Stimulated activated CD8-positive, alpha-beta memory T cell treated with anti-CD3 and anti-CD28 coated beads, Interleukin-7, amount 100 ng/mL, for 1 hour (primary cell): Measurements from ENCODE around the gene MYH10.
"Not testable (repeated sequence)": the region's sequence is repeated elsewhere in the genome, so short reads cannot be mapped to it uniquely, and the experiment has no call there.

ENCODE experiments used
- DNase-seq, 2 donors: peaks; one replicate each; pipeline ENCODE4 v3.0.0-alpha.2; 2020; ENCODE audit warnings: low read depth in 2 of 2

Gene MYH10

GRCh38 chr17:8556074-8556473 lies 74.5 kb downstream of the MYH10 start:
- no peak for DNase-seq

GRCh38 chr17:8555062-8555461 lies 75.5 kb downstream of the MYH10 start:
- DNase-seq = no peak

- no peak for DNase-seq
These were observed 77.8 kb downstream of the MYH10 start for GRCh38 chr17:8552577-8553320.

- DNase-seq = no peak
These were observed 87.7 kb downstream of the MYH10 start for GRCh38 chr17:8542599-8543502.

- DNase-seq = not testable (repeated sequence)
These were observed 90.5 kb downstream of the MYH10 start for GRCh38 chr17:8539976-8540375.

GRCh38 chr17:8537734-8538133 lies 92.8 kb downstream of the MYH10 start:
- no peak for DNase-seq

- DNase-seq = no peak
These were observed 95.9 kb downstream of the MYH10 start for GRCh38 chr17:8534498-8535188.

- DNase-seq = no peak
These were observed 98.5 kb downstream of the MYH10 start for GRCh38 chr17:8532021-8532420.

GRCh38 chr17:8522577-8522976 lies 107.9 kb downstream of the MYH10 start:
- no peak for DNase-seq

- DNase-seq = no peak
These were observed 109.5 kb downstream of the MYH10 start for GRCh38 chr17:8520981-8521380.

- DNase-seq = no peak
These were observed 111.7 kb downstream of the MYH10 start for GRCh38 chr17:8518850-8519249.

GRCh38 chr17:8518326-8518725 lies 112.2 kb downstream of the MYH10 start:
- DNase-seq = no peak

- no peak for DNase-seq
These were observed 115.7 kb downstream of the MYH10 start for GRCh38 chr17:8514801-8515200.

GRCh38 chr17:8506145-8506544 lies 124.4 kb downstream of the MYH10 start:
- DNase-seq = no peak

GRCh38 chr17:8504460-8505207 lies 125.9 kb downstream of the MYH10 start:
- no peak for DNase-seq

- no peak for DNase-seq
These were observed 126.7 kb downstream of the MYH10 start for GRCh38 chr17:8503807-8504206.

GRCh38 chr17:8503368-8503767 lies 127.2 kb downstream of the MYH10 start:
- DNase-seq = no peak

- no peak for DNase-seq
These were observed 128.4 kb downstream of the MYH10 start for GRCh38 chr17:8502126-8502525.

GRCh38 chr17:8500609-8501008 lies 129.9 kb downstream of the MYH10 start:
- no peak for DNase-seq

GRCh38 chr17:8499614-8500013 lies 130.9 kb downstream of the MYH10 start:
- DNase-seq = no peak

GRCh38 chr17:8499171-8499570 lies 131.4 kb downstream of the MYH10 start:
- no peak for DNase-seq

GRCh38 chr17:8496081-8496480 lies 134.4 kb downstream of the MYH10 start:
- DNase-seq = no peak
